Effector memory CD4-positive, alpha-beta T cell (primary cell): ENCODE data around the gene STAMBP.
"Not testable (repeated sequence)": the region's sequence is repeated elsewhere in the genome, so short reads cannot be mapped to it uniquely, and the experiment has no call there.

Experiments used
- DNase-seq, 3 donors: peaks; one replicate each; pipeline ENCODE4 v3.0.0-alpha.2; 2020
- H3K27ac ChIP-seq: 2 replicates; pipeline ENCODE4 v1.7.0; 2013; ENCODE audit warnings: mild to moderate bottlenecking, low read length, moderate library complexity; ENCODE audit not compliant: insufficient read depth, poor library complexity, severe bottlenecking
- H3K27me3 ChIP-seq: replicated peaks from 2 replicates; pipeline ENCODE4 v1.7.0; 2013; ENCODE audit warnings: mild to moderate bottlenecking, low read length; ENCODE audit not compliant: insufficient read depth, control insufficient read depth, poor library complexity, severe bottlenecking
- H3K36me3 ChIP-seq: 2 replicates; pipeline ENCODE4 v1.7.0; 2013; ENCODE audit warnings: mild to moderate bottlenecking, low read length, moderate library complexity; ENCODE audit not compliant: control insufficient read depth, insufficient read depth
- H3K4me1 ChIP-seq: 2 replicates; pipeline ENCODE4 v1.7.0; 2013; ENCODE audit warnings: low read length, mild to moderate bottlenecking; ENCODE audit not compliant: control insufficient read depth, insufficient read depth, poor library complexity, severe bottlenecking
- H3K4me3 ChIP-seq: 2 replicates; pipeline ENCODE4 v1.7.0; 2013; ENCODE audit warnings: low read length, low read depth, mild to moderate bottlenecking; ENCODE audit not compliant: insufficient read depth, poor library complexity, severe bottlenecking
- H3K9me3 ChIP-seq: 2 replicates; pipeline ENCODE4 v1.7.0; 2013; ENCODE audit warnings: mild to moderate bottlenecking, low read length, moderate library complexity; ENCODE audit not compliant: control insufficient read depth

The STAMBP gene

DNA sequence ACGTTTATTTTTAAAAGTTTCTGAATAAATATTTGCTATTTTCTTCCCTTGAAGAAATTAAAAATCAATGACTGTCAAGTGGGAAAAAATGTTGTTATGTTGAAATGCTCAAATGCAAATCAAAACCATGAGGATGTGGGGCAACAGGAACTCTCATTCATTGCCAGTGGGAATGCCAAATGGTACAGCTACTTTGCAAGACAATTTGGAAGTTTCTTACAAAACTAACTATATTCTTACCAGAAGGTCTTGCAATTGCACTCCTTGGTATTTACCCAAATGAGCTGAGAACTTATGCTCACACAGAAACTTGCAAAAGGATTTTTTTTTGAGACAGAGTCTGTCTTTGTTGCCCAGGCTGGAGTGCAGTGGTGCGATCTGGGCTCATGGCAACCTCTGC is 56.6 kb downstream of the STAMBP start:
- DNase-seq: no peak
- Histone ChIP-seq H3K4me3 (no peak overlapping the region), H3K4me1 (no peaks in the 10 kb centered on the region), H3K27ac (no peak overlapping the region), H3K27me3 (no peaks in the 10 kb centered on the region), H3K36me3 (no peaks in the 10 kb centered on the region), H3K9me3 (no peaks in the 10 kb centered on the region)

- Histone ChIP-seq H3K36me3 (no peaks in the 10 kb centered on the region), H3K27ac (no peak overlapping the region), H3K9me3 (no peaks in the 10 kb centered on the region), H3K4me3 (no peak overlapping the region), H3K27me3 (no peaks in the 10 kb centered on the region), H3K4me1 (no peaks in the 10 kb centered on the region)
- DNase-seq: no peak
Observed at GRCh38 chr2:73886357-73886756, 57.6 kb downstream of the STAMBP start.

GRCh38 chr2:73887596-73888353 is 59.0 kb downstream of the STAMBP start:
- not testable (repeated sequence) for H3K9me3 ChIP-seq, H3K27me3 ChIP-seq, H3K4me1 ChIP-seq, H3K27ac ChIP-seq, DNase-seq, H3K4me3 ChIP-seq, H3K36me3 ChIP-seq

DNA sequence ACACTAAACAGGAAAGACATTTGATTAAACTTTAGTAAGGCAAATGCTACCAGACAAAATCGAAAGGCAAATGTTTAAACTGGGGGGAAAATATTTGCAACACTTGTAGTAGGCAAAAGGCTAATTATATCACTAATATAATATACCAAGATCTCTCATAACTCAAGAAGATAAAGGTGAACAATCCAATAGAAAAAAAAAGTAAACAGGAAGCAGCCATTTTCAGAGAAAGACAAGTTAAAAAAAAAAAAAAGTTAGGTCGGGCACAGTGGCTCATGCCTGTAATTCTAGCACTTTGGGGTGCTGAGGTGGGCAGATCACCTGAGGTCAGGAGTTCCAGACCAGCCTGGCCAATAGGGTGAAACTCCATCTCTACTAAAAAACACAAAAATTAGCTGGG is 59.6 kb downstream of the STAMBP start:
- Histone ChIP-seq H3K4me3 (no peak overlapping the region), H3K27ac (no peak overlapping the region), H3K9me3 (no peaks in the 10 kb centered on the region)

DNA sequence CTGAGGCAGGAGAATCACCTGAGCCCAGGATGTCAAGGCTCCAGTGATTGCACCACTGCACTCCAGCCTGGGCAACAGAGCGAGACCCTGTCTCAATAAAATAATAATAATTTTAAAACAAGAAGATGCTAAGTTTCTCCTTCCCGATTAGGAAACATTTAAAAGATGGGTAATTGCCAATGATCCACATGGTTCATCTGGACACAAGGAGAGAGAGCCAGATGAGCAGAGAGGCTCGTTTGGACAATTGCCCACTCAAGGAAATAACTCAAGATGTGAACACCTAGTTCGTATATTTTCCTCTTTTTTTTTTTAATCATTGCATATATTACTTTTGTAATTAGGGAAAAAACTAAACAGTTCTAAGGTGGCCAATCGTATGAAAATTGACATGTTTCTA is 60.4 kb downstream of the STAMBP start:
- Histone ChIP-seq H3K4me1 (no peaks in the 10 kb centered on the region), H3K9me3 (no peaks in the 10 kb centered on the region), H3K36me3 (no peaks in the 10 kb centered on the region), H3K4me3 (no peak overlapping the region), H3K27ac (no peak overlapping the region), H3K27me3 (no peaks in the 10 kb centered on the region)
- DNase-seq: no peak

More for the DNA sequence above, 59.6 kb downstream of the STAMBP start:
- no peak for DNase-seq
- Histone ChIP-seq H3K36me3 (no peaks in the 10 kb centered on the region), H3K27me3 (no peaks in the 10 kb centered on the region), H3K4me1 (no peaks in the 10 kb centered on the region)

DNA sequence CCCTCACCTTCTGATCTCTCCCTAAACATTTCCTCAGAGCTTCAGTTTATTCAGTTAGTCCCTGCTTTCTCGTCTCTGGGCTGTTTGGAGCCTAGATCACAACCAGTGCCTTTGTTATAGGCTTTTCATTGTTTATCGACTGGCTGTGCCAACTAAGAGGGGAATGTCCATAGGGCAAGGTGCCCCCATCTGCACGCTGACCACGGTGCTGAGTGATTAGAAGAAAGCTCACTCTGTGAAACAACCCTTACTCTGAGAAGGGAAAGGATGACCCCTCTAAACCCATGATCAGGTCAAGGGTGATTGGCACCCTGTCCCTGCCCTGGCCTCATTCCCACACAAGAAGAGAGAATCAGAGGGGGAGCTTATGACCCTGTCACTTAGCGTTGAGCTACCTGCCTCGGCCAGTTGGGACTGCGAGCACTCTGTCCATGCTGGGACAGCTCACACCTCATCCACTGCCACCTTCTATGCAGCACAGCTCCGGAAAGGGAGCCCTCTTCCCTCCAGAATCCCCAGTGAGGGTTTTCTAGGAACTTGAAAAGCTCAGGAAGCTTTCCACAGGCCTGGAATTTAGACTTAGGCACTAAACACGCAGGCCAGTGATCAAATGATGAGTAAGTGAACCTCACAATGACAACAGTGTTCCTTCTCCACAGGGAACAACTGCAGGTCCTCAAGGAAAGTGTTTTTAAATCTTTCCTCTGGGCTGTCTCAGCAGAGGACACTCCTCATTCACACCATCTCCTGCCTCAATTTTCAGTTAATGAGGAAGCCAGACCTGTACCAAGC is 61.7 kb downstream of the STAMBP start:
- Histone ChIP-seq H3K36me3 (no peaks in the 10 kb centered on the region), H3K27ac (no peak overlapping the region), H3K4me3 (no peak overlapping the region), H3K4me1 (no peaks in the 10 kb centered on the region), H3K9me3 (no peaks in the 10 kb centered on the region), H3K27me3 (no peaks in the 10 kb centered on the region)
- DNase-seq: no peak

DNA sequence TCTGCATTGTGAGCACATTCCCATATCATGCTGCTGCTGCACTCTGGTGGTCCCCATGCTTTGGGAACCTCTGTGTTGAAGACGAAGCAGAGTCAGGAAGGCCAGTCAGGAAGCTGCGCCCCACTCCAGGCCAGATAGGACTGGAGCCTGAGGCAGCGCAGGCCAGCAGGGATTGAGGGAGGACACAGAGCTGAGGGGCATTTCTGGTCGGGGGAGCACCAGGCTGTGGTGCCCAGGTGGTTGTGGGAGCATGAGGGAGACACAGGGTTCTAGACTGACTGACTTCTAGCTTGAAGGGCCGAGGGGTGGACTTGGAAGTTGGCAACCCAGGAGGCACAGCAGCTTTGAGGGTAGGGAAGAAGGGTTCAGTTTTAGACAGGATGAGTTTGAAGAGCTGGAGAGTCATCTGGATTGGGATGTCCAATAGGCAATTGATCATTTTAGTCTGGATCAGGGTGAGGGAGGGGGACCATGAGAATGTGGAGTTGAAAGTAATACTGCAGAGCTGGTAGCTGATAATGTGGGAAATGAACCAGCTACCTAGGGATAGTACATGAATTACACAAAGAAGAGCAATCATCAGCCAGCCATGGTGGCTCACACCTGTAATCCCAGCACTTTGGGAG is 62.6 kb downstream of the STAMBP start:
- Histone ChIP-seq H3K9me3 (no peaks in the 10 kb centered on the region), H3K27ac (no peak overlapping the region), H3K36me3 (no peaks in the 10 kb centered on the region), H3K4me1 (no peaks in the 10 kb centered on the region), H3K27me3 (no peaks in the 10 kb centered on the region), H3K4me3 (no peak overlapping the region)
- no peak for DNase-seq

GRCh38 chr2:73892631-73893329 is 64.0 kb downstream of the STAMBP start, which contains the start of gene ACTG2:
Gene ACTG2 (plus strand): TSS chr2:73893008. CDS start chr2:73901312, 8,304 bp downstream.
- Histone ChIP-seq H3K27me3 (no peaks in the 10 kb centered on the region), H3K27ac (no peak within 1 kb of the TSS), H3K4me3 (no peak within 1 kb of the TSS), H3K4me1 (peaks cover 5% of the 10 kb centered on the region), H3K9me3 (no peaks in the 10 kb centered on the region), H3K36me3 (no peaks in the 10 kb centered on the region)
- no peak for DNase-seq

DNA sequence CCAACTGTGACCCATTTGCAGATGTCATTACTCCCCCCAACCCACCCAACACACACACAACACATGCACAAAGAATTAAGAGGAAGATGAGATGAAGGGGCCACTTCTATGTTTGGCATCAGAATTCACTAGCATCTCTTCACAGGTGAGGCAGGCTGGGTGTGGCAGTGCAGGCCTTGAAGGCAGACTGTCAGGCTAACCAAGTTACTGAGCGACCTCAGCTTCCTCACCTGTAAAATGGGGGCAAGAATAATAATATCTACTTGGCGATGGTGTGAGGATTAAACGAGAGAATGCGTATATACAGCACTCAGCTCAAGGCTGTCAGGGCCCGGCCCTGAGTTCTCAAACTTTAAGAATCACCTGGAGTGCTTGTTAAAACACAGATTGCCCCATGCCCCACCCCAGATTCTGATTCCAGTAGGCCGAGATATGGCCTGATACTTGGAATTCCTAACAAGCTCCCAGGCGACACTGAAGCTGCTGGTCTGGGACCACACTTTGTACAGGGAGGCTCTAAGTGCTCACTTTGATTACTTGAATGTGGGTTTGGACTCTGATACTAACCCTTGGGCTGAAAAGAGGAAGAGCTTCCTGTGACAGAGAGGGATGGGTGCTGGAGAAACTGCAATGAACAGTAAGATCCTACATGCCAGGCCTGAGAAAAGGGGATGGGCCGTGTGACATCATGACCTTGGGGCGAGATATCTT is 65.2 kb downstream of the STAMBP start:
- no peak overlapping the region for H3K4me3 ChIP-seq
- H3K9me3 ChIP-seq: no peaks in the 10 kb centered on the region
- H3K27me3 ChIP-seq: no peaks in the 10 kb centered on the region
- no peak for DNase-seq
- H3K4me1 ChIP-seq: peaks cover 5% of the 10 kb centered on the region
- H3K27ac ChIP-seq: no peak overlapping the region
- no peaks in the 10 kb centered on the region for H3K36me3 ChIP-seq
